ENCODE data around the gene CRTC1.
"Not testable (repeated sequence)": the region's sequence is repeated elsewhere in the genome, so short reads cannot be mapped to it uniquely, and the experiment has no call there.

CRTC1 gene

DNA sequence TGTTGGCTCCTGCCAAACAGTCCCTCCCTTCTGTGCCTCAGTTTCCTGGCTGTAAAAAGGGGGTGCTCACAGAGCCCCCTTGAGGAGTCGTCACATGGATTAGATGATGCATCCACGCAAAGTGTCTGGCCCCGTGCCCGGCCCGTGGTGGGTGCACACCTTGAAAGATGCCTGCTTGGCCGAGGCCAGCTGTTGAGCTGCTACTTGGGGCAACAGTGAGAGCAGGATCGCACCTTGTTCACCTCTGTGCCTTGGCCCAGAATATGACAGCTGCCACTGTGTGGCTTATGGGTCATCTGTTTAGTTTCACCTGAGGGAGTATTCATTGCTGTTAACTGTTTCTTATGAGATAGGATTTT lies 17.7 kb downstream of the CRTC1 start:
- DNase-seq (ENCODE audit: low read depth): no peak

GRCh38 chr19:18704054-18704453 lies 20.6 kb downstream of the CRTC1 start:
- no peak for DNase-seq (ENCODE audit: low read depth)

GRCh38 chr19:18704971-18705370 lies 21.5 kb downstream of the CRTC1 start:
- DNase-seq (ENCODE audit: low read depth): no peak

DNA sequence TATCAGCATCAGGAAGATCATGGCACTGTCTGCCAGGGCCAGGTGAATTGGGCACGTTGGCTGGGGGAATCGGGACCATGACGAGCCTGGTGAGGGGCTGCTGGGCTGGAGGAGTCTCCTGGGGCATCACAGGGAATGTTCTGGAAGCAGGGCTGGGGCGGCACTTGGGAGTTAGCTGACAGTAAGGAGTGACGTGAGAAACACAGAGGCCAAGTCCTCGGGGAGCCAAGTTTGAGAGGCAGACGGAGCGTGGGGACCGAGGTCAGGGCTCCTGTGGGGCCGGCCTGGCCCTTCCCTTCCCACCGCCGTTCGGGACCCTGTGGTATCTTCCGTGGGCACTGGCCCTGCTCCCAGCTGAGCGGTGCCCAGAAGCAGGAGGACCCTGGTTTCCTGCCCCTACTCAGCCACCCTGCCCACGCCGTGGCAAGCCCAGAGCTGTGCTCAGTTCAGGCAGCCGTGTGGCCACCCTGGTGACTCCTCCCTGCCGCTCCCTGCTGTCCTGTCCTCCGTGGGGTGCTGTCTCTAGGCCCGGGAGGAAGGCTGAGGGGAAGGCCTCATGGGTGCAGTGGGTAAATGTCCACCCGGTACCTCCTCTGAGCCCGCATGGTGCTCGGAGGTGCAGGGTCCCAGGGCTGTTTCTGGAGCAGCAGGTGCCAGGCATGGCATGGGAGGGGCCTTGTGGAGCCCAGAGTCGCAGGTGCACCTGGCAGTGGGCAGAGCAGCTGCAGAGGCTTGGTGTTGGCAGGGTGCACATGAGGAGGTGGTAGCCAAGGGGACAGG lies 25.2 kb downstream of the CRTC1 start:
- no peak for DNase-seq (ENCODE audit: low read depth)

GRCh38 chr19:18709546-18709945 lies 26.1 kb downstream of the CRTC1 start:
- DNase-seq (ENCODE audit: low read depth): no peak

DNA sequence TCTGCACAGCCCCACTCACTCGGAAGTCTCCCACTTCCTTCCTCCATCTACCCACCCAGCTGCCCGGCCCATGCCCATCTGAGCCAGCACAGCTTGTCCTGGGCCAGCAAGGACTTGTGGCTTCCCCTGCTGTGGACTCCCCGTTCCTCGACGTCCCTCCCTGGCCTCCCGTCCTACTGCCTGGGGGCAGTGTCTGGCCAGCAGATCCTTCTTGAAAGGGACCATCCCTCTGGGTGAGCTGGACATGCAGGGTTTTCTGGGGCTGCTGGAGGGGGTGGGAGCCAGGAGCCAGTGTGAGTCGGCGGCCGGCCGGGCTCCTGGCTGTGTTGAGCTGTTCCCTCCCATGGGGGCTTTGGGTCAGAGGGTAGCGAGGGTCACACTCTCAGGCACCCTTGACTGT lies 26.7 kb downstream of the CRTC1 start:
- no peak for DNase-seq (ENCODE audit: low read depth)

- DNase-seq (ENCODE audit: low read depth): no peak
These were observed 27.7 kb downstream of the CRTC1 start for GRCh38 chr19:18710996-18711751.

DNA sequence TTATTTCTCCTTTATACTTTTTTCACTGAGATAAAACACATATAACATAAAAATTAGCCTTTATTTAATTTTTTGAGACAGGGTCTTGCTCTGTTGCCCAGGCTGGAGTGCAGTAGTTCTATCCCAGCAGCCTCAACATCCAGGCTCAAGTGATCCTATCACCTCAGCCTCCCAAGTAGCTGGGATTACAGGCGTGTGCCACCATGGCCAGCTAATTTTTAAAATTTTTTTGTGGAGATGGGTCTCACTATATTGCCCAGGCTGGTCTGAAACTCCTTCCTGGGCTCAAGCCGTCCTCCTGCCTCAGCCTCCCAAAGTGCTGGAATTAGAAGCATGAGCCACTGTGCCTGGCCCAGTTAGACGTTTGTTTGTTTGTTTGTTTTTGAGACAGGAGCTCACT lies 28.4 kb downstream of the CRTC1 start:
- no peak for DNase-seq (ENCODE audit: low read depth)

GRCh38 chr19:18712981-18713380 lies 29.5 kb downstream of the CRTC1 start:
- no peak for DNase-seq (ENCODE audit: low read depth)

DNA sequence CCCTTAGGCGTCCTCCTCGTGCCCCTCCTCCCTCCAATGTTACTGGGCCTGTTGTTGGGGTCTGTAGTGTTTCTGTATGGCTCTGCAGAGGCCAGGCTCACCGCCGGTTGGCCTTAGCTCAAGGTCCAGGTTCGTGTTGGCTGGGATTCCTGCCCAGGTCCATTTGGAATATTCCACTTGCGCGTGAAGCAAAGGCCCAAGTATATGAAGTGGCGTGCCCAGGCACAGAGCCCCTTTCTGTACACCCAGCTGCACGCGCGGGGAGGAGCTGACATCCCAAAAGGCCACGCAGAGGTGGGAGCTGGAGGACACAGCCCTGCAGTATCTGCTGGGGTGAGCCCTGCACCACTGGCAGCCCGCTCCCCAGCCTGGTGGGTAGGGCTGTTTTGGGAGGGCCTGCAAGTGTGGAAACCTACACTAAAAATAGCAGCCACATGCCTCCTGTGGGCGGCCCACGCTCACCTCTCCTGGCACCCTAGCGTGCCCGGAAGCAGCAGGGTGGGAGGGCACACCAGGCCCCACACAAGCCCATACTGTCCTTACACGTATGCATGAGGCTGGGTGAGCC lies 30.2 kb downstream of the CRTC1 start:
- DNase-seq (ENCODE audit: low read depth): no peak

- DNase-seq (ENCODE audit: low read depth): no peak
These were observed 31.9 kb downstream of the CRTC1 start for GRCh38 chr19:18715416-18715815.

- no peak for DNase-seq (ENCODE audit: low read depth)
These were observed 33.4 kb downstream of the CRTC1 start for GRCh38 chr19:18716857-18717256.

DNA sequence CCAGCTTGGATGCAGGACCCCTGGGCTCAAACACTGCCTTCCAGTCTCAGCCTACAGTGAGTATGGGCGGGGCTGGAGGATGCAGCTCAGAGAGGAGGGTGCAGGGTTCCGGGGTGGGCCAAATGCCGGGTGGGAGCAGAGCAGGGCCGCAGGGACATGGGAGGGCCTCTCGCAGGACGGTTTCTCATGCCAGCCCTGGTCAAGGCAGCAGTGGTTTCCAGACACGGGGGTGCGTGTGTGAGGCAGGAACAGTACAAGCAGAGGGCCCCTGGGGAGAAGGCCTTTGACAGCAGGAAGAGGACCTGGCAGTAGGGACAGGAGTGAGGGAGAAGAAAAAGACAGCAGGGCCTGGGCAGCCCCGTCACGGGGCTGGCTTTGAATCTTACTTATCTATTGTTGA lies 34.1 kb downstream of the CRTC1 start:
- no peak for DNase-seq (ENCODE audit: low read depth)

DNA sequence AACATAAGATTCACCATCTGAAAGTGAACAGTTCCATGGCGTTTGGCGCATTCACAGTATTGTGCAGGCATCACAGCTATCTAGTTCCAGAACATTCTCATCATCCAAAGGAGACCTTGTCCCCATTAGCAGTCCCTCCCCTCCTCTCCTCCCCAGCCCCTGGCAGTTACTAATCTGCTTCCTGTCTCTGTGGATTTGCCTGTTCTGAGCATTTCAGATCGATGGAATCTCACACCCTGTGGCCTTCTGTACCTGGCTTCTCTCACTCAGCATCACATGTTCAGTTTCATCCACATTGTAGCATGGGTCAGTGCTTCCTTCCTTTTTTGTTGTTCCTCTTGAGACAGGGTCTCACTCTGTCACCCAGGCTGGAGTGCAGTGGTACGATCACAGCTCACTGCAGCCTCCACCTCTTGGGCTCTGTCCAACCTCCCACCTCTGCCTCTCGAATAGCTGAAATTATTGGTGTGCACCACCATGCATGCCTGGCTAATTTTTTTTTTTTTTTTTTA lies 34.6 kb downstream of the CRTC1 start:
- DNase-seq (ENCODE audit: low read depth): no peak

GRCh38 chr19:18718846-18719458 lies 35.5 kb downstream of the CRTC1 start:
- DNase-seq (ENCODE audit: low read depth): no peak

- DNase-seq (ENCODE audit: low read depth): no peak
These were observed 36.1 kb downstream of the CRTC1 start for GRCh38 chr19:18719541-18719940.

DNA sequence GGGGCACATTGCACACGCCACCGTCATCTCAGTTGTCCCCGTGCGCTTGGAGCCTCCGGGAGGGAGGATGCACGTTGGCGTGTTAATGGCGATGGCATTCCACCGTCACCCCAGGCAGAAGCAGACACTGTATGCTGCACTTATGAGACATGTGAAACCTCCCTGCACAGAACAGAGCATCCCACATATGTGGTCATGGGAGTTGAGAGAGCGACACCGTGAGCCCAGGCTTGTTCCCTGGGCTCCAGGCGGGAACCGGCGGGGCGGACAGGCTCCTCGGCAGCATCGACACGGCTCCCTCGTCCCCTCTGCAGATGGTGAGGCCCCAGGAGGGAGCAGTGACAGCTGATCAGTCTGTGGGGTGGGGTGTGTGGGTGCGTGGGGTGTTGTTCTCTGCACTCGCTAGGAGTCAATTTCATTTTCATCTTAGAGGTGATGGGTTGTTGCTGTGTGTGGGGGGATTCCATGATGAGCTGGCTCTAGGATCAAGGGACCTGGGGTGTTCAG lies 40.4 kb downstream of the CRTC1 start:
- DNase-seq (ENCODE audit: low read depth): no peak

DNA sequence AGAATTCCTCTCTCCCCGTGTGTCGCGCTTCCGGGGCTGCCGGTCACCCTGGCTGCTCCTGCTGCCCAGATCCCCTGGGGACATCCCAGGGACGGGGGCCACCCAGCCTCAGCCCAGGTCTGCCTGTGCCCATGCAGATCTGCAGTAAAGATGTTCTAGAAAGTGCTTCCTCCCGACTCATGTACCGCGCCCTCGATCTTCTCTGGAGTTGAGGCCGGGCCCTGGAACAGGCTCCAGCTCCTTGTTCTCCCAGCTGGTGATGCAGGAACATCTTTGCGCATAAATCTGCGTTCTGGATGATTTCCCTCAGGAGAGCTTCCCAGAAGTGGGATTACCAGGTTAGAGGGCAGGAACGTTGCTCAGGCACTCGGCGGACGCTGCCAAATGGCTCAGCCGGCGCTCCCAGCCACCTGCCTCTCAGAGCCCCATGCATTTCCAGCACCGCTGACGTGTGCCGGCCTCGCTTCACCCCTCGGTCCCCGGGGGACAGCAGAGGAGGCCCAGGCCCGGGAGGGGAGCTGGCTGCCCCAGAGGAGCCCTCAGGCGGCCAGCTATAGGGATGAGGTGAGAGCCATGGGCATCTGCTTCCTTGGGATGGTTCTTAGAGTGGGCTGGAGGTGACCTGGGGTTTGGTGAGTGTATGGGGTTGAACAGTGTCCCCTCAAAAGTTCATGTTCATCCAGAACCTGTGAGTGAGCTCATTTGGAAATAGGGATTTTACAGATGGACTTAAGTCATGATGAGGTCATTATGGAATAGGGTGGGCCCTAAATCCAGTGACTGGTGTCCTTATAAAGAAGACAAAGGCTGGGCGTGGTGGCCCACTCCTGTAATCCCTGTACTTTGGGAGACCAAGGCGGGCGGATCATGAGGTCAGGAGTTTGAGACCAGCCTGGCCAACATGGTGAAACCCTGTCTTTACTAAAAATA lies 42.6 kb downstream of the CRTC1 start:
- no peak for DNase-seq (ENCODE audit: low read depth)

DNA sequence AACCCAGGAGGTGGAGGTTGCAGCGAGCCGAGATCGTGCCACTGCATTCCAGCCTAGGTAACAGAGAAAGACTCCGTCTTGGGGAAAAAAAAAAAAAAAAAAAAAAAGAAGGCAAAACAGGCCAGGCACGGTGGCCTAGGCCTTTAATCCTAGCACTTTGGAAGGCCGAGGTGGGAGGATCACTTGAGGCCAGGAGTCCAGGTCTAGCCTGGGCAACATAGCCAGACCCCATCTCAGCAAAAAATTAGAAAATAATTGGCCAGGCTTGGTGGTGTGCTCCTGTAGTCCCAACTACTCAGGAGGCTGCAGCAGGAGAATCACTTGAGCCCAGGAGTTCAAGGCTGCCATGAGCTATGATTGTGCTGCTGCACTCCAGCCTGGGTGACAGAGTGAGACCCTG lies 43.4 kb downstream of the CRTC1 start:
- DNase-seq (ENCODE audit: low read depth): no peak

DNA sequence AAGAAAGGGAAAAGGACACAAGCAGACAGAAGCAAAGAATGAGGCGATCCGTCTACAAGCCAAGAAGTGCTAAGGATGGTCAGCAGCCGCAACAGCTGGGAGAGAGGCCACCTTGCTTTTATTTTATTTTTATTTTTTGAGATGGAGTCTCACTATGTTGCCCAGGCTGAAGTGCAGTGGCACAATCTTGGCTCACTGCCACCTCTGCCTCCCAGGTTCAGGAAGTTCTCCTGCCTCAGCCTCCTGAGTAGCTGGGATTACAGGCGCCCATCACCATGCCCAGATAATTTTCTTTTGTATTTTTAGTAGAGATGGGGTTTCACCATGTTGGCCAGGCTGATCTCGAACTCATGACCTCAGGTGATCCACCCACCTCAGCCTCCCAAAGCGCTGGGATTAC lies 44.1 kb downstream of the CRTC1 start:
- not testable (repeated sequence) for DNase-seq (ENCODE audit: low read depth)

GRCh38 chr19:18729933-18730530 lies 46.6 kb downstream of the CRTC1 start:
- no peak for DNase-seq (ENCODE audit: low read depth)

Data from stimulated activated CD8-positive, alpha-beta memory T cell treated with anti-CD3 and anti-CD28 coated beads, Interleukin-4, amount 100 ng/mL, for 24 hours (primary cell).